Body of pancreas (tissue), 4 donors: Measurements from ENCODE around the gene SRRT. TPM values are rescaled to one million over a fixed set of nuclear protein-coding genes. Genes with fewer than 3 reads are reported as not detected.

Source experiments
- ATAC-seq: fragments of 150-250 bp; one replicate; pipeline ENCODE4 v1.9.1; 2016
- DNase-seq, 4 donors: peaks; one replicate each; pipeline ENCODE4 v3.0.0-alpha.2; 2019
- H3K27ac ChIP-seq, 4 donors: fragments of 200-600 bp; sonication (generic); 1 replicate in 3 of 4; 2 replicates in 1 of 4; pipeline versions ENCODE4 v1.5.1 to v1.6.1; 2016 to 2019; ENCODE audit warnings: mild to moderate bottlenecking in 1 of 4, mixed read lengths in 1 of 4, moderate library complexity in 1 of 4
- H3K27me3 ChIP-seq, 2 donors: fragments of 200-600 bp; sonication (generic); one replicate each; pipeline ENCODE4 v1.6.0; 2016; ENCODE audit warnings: mild to moderate bottlenecking in 1 of 2
- H3K36me3 ChIP-seq, 2 donors: fragments of 200-600 bp; sonication (generic); replicated peaks in 1 of 2; 2 replicates each; pipeline ENCODE4 v1.5.1; 2016; ENCODE audit warnings: low read depth in 2 of 2; ENCODE audit not compliant: insufficient read depth in 1 of 2
- H3K4me1 ChIP-seq: fragments of 200-600 bp; sonication (generic); one replicate; pipeline ENCODE4 v1.6.0; 2016
- H3K4me3 ChIP-seq, 2 donors: fragments of 200-600 bp; sonication (generic); 1 replicate in 1 of 2; 2 replicates in 1 of 2; pipeline ENCODE4 v1.5.1; 2016 to 2019
- H3K9me3 ChIP-seq, 3 donors: fragments of 200-600 bp; sonication (generic); 1 replicate in 2 of 3; 2 replicates in 1 of 3; pipeline ENCODE4 v1.5.1; 2016
- CTCF ChIP-seq, 7 experiments: fragments of 450-650 bp in 4 of 7; fragments of 200-600 bp in 3 of 7; sonication (generic) in 3 of 7; IDR thresholded peaks; one replicate each; pipeline ENCODE4 v1.5.1; 2016 to 2019; ENCODE audit warnings: antibody characterized with exemption in 7 of 7
- POLR2A ChIP-seq, 3 donors: fragments of 450-650 bp; IDR thresholded peaks; one replicate each; pipeline ENCODE4 v1.6.1; 2016; ENCODE audit warnings: antibody characterized with exemption in 3 of 3, mild to moderate bottlenecking in 2 of 3
- WGBS, 2 donors: methylation state at CpG; one replicate each; pipeline ENCODE4 v1.1.5; 2017; 5-methylcytosine and 5-hydroxymethylcytosine counted together
- intact Hi-C: fragments of 100-400 bp; cut with DNase I; formaldehyde crosslinking; loops from one replicate; pipeline ENCODE4 v1.15.1; 2023
- total RNA-seq, 2 donors: library from RNA; depleted of rRNA; stranded (reverse); fragments of >200 nt; gene quantifications; one replicate each; pipeline ENCODE4 v1.1.0, GENCODE V29; 2016

SRRT gene
- total RNA-seq, 2 donors from 2014 or later = 54.7 to 60.7 TPM

GRCh38 chr7:100879685-100880261 lies 4.9 kb downstream of the SRRT start:
- no peak overlapping the region for H3K27ac ChIP-seq
- no peaks in the 10 kb centered on the region for H3K27me3 ChIP-seq
- intact Hi-C loops = no loop called here
- no peak overlapping the region for H3K4me3 ChIP-seq
- peaks cover 4 to 23% of the 10 kb centered on the region in 2 donors for H3K36me3 ChIP-seq
- TF ChIP-seq POLR2A (IDR thresholded peaks at IDR 0.05) (no peak), CTCF (IDR thresholded peaks at IDR 0.05) (no peak)
- DNase-seq (no peak), ATAC-seq (no peak)
- H3K4me1 ChIP-seq = peaks cover 38% of the 10 kb centered on the region
- 82 to 84% methylated on average over 11 of the region's 11 CpGs for WGBS, 2 donors
- no peaks in the 10 kb centered on the region for H3K9me3 ChIP-seq

- intact Hi-C loops = no loop called here
- TF ChIP-seq POLR2A (IDR thresholded peaks at IDR 0.05) (no peak), CTCF (IDR thresholded peaks at IDR 0.05) (no peak)
- ATAC-seq (no peak), DNase-seq (no peak)
- peaks cover 36% of the 10 kb centered on the region for H3K4me1 ChIP-seq
- no peak overlapping the region for H3K27ac ChIP-seq
- 89 to 94% methylated on average over 7 of the region's 7 CpGs for WGBS, 2 donors
- peaks cover 4 to 32% of the 10 kb centered on the region in 2 donors for H3K36me3 ChIP-seq
- H3K27me3 ChIP-seq = no peaks in the 10 kb centered on the region
- H3K9me3 ChIP-seq = no peaks in the 10 kb centered on the region
- H3K4me3 ChIP-seq = no peak overlapping the region
Measured at GRCh38 chr7:100880645-100881044, 5.7 kb downstream of the SRRT start.

- intact Hi-C loops = no loop called here
- no peak for DNase-seq
- Histone ChIP-seq H3K27me3 (no peaks in the 10 kb centered on the region), H3K27ac (no peak overlapping the region), H3K4me3 (no peak overlapping the region), H3K9me3 (no peaks in the 10 kb centered on the region), H3K36me3 (peaks cover 5 to 37% of the 10 kb centered on the region in 2 donors), H3K4me1 (peaks cover 31% of the 10 kb centered on the region)
- WGBS, 2 donors = 91 to 97% methylated on average over 18 to 20 of the region's 20 CpGs
- ATAC-seq = no peak
- TF ChIP-seq CTCF (IDR thresholded peaks at IDR 0.05) (no peak), POLR2A (IDR thresholded peaks at IDR 0.05) (no peak)
Measured at GRCh38 chr7:100881136-100881535, 6.2 kb downstream of the SRRT start.

GRCh38 chr7:100882201-100882600 lies 7.3 kb downstream of the SRRT start:
- intact Hi-C loops = no loop called here
- Histone ChIP-seq H3K4me1 (peaks cover 20% of the 10 kb centered on the region), H3K4me3 (no peak overlapping the region), H3K27ac (no peak overlapping the region), H3K9me3 (no peaks in the 10 kb centered on the region), H3K27me3 (no peaks in the 10 kb centered on the region), H3K36me3 (peaks cover 11 to 41% of the 10 kb centered on the region in 2 donors)
- WGBS, 2 donors = 94% methylated on average over 8 to 9 of the region's 9 CpGs
- DNase-seq = no peak
- ATAC-seq = no peak
- no peak for TF ChIP-seq CTCF (IDR thresholded peaks at IDR 0.05)
- TF ChIP-seq POLR2A (IDR thresholded peaks at IDR 0.05) = no peak
